Body of pancreas (tissue), 4 donors: ENCODE data around the gene ANKRD31.

Experiments
- CTCF ChIP-seq, 7 experiments: fragments of 450-650 bp in 4 of 7; fragments of 200-600 bp in 3 of 7; sonication (generic) in 3 of 7; IDR thresholded peaks; one replicate each; pipeline ENCODE4 v1.5.1; 2016 to 2019; ENCODE audit warnings: antibody characterized with exemption in 7 of 7
- POLR2A ChIP-seq, 3 donors: fragments of 450-650 bp; IDR thresholded peaks; one replicate each; pipeline ENCODE4 v1.6.1; 2016; ENCODE audit warnings: antibody characterized with exemption in 3 of 3, mild to moderate bottlenecking in 2 of 3

GRCh38 chr5:75282581-75282980 lies 45.9 kb upstream of the ANKRD31 start:
- TF ChIP-seq CTCF (IDR thresholded peaks at IDR 0.05) (no peak), POLR2A (IDR thresholded peaks at IDR 0.05) (no peak)
